Mesendoderm (in vitro differentiated cells): ENCODE results near the gene CREB5.

Experiments used
- DNase-seq: peaks from one replicate; pipeline ENCODE4 v3.0.0; 2013
- H2AK5ac ChIP-seq: 2 replicates; pipeline ENCODE4 v1.6.1; 2013; ENCODE audit warnings: low read length, inconsistent platforms
- H2BK120ac ChIP-seq: 2 replicates; pipeline ENCODE4 v1.6.1; 2013; ENCODE audit warnings: low read depth, mild to moderate bottlenecking, low read length, moderate library complexity, mixed read lengths
- H2BK15ac ChIP-seq: replicated peaks from 2 replicates; pipeline ENCODE4 v1.6.1; 2013; ENCODE audit warnings: low read depth, mild to moderate bottlenecking, moderate library complexity
- H2BK5ac ChIP-seq: 2 replicates; pipeline ENCODE4 v1.6.1; 2013; ENCODE audit warnings: low read length, inconsistent platforms
- H3K18ac ChIP-seq: 2 replicates; pipeline ENCODE4 v1.6.1; 2013; ENCODE audit warnings: mild to moderate bottlenecking, low read length, mixed read lengths
- H3K23ac ChIP-seq: one replicate; pipeline ENCODE4 v1.6.1; 2013; ENCODE audit warnings: low read length
- H3K27ac ChIP-seq: 2 replicates; pipeline ENCODE4 v1.5.1; 2013; ENCODE audit warnings: low read depth, mild to moderate bottlenecking, inconsistent platforms, low read length, moderate library complexity
- H3K27me3 ChIP-seq: 2 replicates; pipeline ENCODE4 v1.6.1; 2013; ENCODE audit warnings: low read length, control low read depth, mild to moderate bottlenecking, inconsistent platforms; ENCODE audit not compliant: insufficient read depth, poor library complexity
- H3K36me3 ChIP-seq: 2 replicates; pipeline ENCODE4 v1.6.1; 2013; ENCODE audit warnings: low read length, inconsistent platforms; ENCODE audit not compliant: control insufficient read depth, insufficient read depth
- H3K4ac ChIP-seq: one replicate; pipeline ENCODE4 v1.6.1; 2013; ENCODE audit warnings: low read depth, mild to moderate bottlenecking, low read length, moderate library complexity
- H3K4me1 ChIP-seq: 2 replicates; pipeline ENCODE4 v1.6.1; 2013; ENCODE audit warnings: low read depth, low read length, inconsistent platforms; ENCODE audit not compliant: control insufficient read depth
- H3K4me2 ChIP-seq: 2 replicates; pipeline ENCODE4 v1.6.1; 2013; ENCODE audit warnings: low read length
- H3K4me3 ChIP-seq: 2 replicates; pipeline ENCODE4 v1.5.1; 2013; ENCODE audit warnings: mild to moderate bottlenecking, low read length
- H3K56ac ChIP-seq: one replicate; pipeline ENCODE4 v1.6.1; 2013; ENCODE audit warnings: low read length
- H3K79me1 ChIP-seq: 2 replicates; pipeline ENCODE4 v1.6.1; 2013; ENCODE audit warnings: low read length, inconsistent platforms
- H3K79me2 ChIP-seq: 2 replicates; pipeline ENCODE4 v1.6.1; 2013; ENCODE audit warnings: mild to moderate bottlenecking, low read length; ENCODE audit not compliant: control insufficient read depth, insufficient read depth
- H3K9ac ChIP-seq: 2 replicates; pipeline ENCODE4 v1.6.1; 2013; ENCODE audit warnings: low read length, inconsistent platforms
- H4K5ac ChIP-seq: one replicate; pipeline ENCODE4 v1.6.1; 2013; ENCODE audit warnings: low read length
- H4K8ac ChIP-seq: one replicate; pipeline ENCODE4 v1.6.1; 2013; ENCODE audit warnings: low read depth, mild to moderate bottlenecking, control low read depth, low read length, moderate library complexity
- WGBS: extraction: QIAGEN DNeasy Blood & Tissue Kit; methylation state at CpG from one replicate; pipeline ENCODE4 v1.1.7; 2013; ENCODE audit warnings: low lambda C conversion rate, missing lambda C conversion rate; ENCODE audit not compliant: insufficient coverage; ENCODE audit errors: extremely low coverage; 5-methylcytosine and 5-hydroxymethylcytosine counted together

The CREB5 gene

GRCh38 chr7:28700096-28700495 lies 287.8 kb downstream of the CREB5 start:
- H3K18ac ChIP-seq = no peak overlapping the region
- H3K9ac ChIP-seq = no peak overlapping the region
- H3K27me3 ChIP-seq = no peaks in the 10 kb centered on the region
- no peak overlapping the region for H3K27ac ChIP-seq
- H3K4me2 ChIP-seq = no peak overlapping the region
- H3K36me3 ChIP-seq = no peaks in the 10 kb centered on the region
- H4K8ac ChIP-seq = no peak overlapping the region
- no peak overlapping the region for H2AK5ac ChIP-seq
- DNase-seq = no peak
- no peaks in the 10 kb centered on the region for H3K79me2 ChIP-seq
- no peak overlapping the region for H3K4ac ChIP-seq
- no peaks in the 10 kb centered on the region for H3K4me1 ChIP-seq
- H3K4me3 ChIP-seq = no peak overlapping the region
- H3K23ac ChIP-seq = no peak overlapping the region
- H2BK15ac ChIP-seq = no peak overlapping the region
- H2BK5ac ChIP-seq = no peak overlapping the region
- H3K79me1 ChIP-seq = no peaks in the 10 kb centered on the region
- H4K5ac ChIP-seq = no peak overlapping the region
- no peak overlapping the region for H3K56ac ChIP-seq
- no peak overlapping the region for H2BK120ac ChIP-seq
- no CpG with 5 or more reads among the region's 7 CpGs for WGBS

DNA sequence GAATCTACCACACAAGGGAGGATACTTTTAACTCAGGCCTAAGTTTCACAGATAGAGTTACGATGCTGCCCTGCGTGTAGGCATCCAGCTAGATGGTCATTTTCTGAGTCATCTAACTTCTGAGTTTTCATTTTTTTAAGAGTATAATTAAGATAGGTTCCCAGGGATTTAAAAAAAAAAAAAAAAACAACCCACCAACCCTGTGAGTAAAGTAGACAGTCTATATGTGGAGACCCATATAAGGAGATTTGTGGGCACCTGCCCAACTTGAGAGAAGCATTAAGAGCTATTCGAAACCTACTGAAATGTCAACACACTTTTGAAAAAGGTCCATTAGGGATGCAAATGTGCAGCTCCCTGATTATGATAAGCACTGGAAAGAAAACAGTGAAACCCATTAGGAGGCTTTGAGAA lies 288.5 kb downstream of the CREB5 start:
- no peak overlapping the region for H3K4ac ChIP-seq

GRCh38 chr7:28701731-28702130 lies 289.4 kb downstream of the CREB5 start:
- WGBS = no CpG with 5 or more reads among the region's 1 CpG
- DNase-seq = no peak
- no peak overlapping the region for H2AK5ac ChIP-seq
- H3K4me1 ChIP-seq = no peaks in the 10 kb centered on the region
- no peak overlapping the region for H4K5ac ChIP-seq
- H3K9ac ChIP-seq = no peak overlapping the region
- no peak overlapping the region for H2BK5ac ChIP-seq
- no peaks in the 10 kb centered on the region for H3K79me2 ChIP-seq
- no peak overlapping the region for H2BK120ac ChIP-seq
- H3K79me1 ChIP-seq = no peaks in the 10 kb centered on the region
- H3K27me3 ChIP-seq = no peaks in the 10 kb centered on the region
- no peak overlapping the region for H3K23ac ChIP-seq
- H3K4ac ChIP-seq = no peak overlapping the region
- H3K56ac ChIP-seq = no peak overlapping the region
- H4K8ac ChIP-seq = no peak overlapping the region
- no peak overlapping the region for H3K4me3 ChIP-seq
- H2BK15ac ChIP-seq = no peak overlapping the region
- no peak overlapping the region for H3K18ac ChIP-seq
- no peak overlapping the region for H3K27ac ChIP-seq
- no peaks in the 10 kb centered on the region for H3K36me3 ChIP-seq
- H3K4me2 ChIP-seq = no peak overlapping the region

More for the DNA sequence above, 288.5 kb downstream of the CREB5 start:
- H2BK120ac ChIP-seq = no peak overlapping the region
- no peak overlapping the region for H3K4me3 ChIP-seq
- H3K23ac ChIP-seq = no peak overlapping the region
- no peak for DNase-seq
- no peaks in the 10 kb centered on the region for H3K27me3 ChIP-seq
- no peak overlapping the region for H3K27ac ChIP-seq
- no peaks in the 10 kb centered on the region for H3K36me3 ChIP-seq
- no peak overlapping the region for H3K18ac ChIP-seq
- no peaks in the 10 kb centered on the region for H3K4me1 ChIP-seq
- no peaks in the 10 kb centered on the region for H3K79me2 ChIP-seq
- H4K8ac ChIP-seq = no peak overlapping the region
- H2BK5ac ChIP-seq = no peak overlapping the region
- H3K79me1 ChIP-seq = no peaks in the 10 kb centered on the region
- H2AK5ac ChIP-seq = no peak overlapping the region
- H2BK15ac ChIP-seq = no peak overlapping the region
- no peak overlapping the region for H4K5ac ChIP-seq
- H3K9ac ChIP-seq = no peak overlapping the region
- no CpG with 5 or more reads among the region's 3 CpGs for WGBS
- H3K4me2 ChIP-seq = no peak overlapping the region
- H3K56ac ChIP-seq = no peak overlapping the region

GRCh38 chr7:28702171-28702570 lies 289.9 kb downstream of the CREB5 start:
- Histone ChIP-seq H3K9ac (no peak overlapping the region), H3K4ac (no peak overlapping the region), H2BK5ac (no peak overlapping the region), H3K23ac (no peak overlapping the region), H3K79me1 (no peaks in the 10 kb centered on the region), H4K8ac (no peak overlapping the region), H3K36me3 (no peaks in the 10 kb centered on the region), H3K79me2 (no peaks in the 10 kb centered on the region), H3K4me2 (no peak overlapping the region), H3K27me3 (no peaks in the 10 kb centered on the region), H2AK5ac (no peak overlapping the region), H3K4me1 (no peaks in the 10 kb centered on the region), H3K56ac (no peak overlapping the region), H2BK15ac (no peak overlapping the region), H3K27ac (no peak overlapping the region), H3K18ac (no peak overlapping the region), H2BK120ac (no peak overlapping the region), H3K4me3 (no peak overlapping the region), H4K5ac (no peak overlapping the region)
- DNase-seq = no peak
- WGBS = no CpG with 5 or more reads among the region's 4 CpGs

DNA sequence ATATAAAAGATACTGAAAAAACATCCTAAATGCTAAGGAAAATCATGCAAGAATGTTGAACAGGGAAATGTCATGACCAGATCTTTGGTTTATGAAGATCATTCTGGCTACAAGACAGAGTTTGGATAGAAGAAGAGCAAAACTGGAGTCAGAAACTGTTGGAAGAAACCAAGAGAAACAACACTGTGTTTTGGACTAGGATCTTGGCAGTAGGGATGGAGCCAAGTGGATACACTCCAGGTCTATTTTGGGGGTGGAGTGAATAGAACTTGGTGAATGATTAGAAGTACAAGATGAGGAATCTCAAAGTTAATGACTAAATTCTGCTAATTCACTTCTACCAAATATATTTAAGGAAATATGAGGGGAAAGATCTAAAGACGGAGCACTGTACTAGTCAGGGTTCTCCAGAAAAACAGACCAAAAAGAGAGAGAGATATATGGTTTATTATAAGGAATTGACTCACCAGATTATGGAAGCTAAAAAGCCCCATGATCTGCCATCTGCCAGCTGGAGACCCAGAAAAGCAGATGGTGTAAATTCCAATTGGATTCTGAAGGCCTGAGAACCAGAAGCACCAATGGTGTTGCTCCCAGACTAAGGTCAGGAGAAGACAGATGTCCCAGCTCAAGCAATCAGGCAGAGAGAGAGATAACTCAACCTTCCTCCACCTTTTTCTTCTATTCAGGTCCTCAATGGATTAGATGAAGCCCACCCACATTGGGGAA lies 290.9 kb downstream of the CREB5 start:
- DNase-seq = no peak
- Histone ChIP-seq H3K4me2 (no peak overlapping the region), H3K4ac (no peak overlapping the region), H2BK120ac (no peak overlapping the region), H3K79me1 (no peaks in the 10 kb centered on the region), H3K27me3 (no peaks in the 10 kb centered on the region), H3K79me2 (no peaks in the 10 kb centered on the region), H3K4me3 (no peak overlapping the region), H3K36me3 (no peaks in the 10 kb centered on the region), H3K23ac (no peak overlapping the region), H4K5ac (no peak overlapping the region), H4K8ac (no peak overlapping the region), H3K4me1 (peaks cover 2% of the 10 kb centered on the region), H3K27ac (no peak overlapping the region), H2AK5ac (no peak overlapping the region), H2BK5ac (no peak overlapping the region), H3K18ac (no peak overlapping the region), H3K56ac (no peak overlapping the region), H3K9ac (no peak overlapping the region), H2BK15ac (no peak overlapping the region)
- WGBS = no CpG with 5 or more reads among the region's 1 CpG

DNA sequence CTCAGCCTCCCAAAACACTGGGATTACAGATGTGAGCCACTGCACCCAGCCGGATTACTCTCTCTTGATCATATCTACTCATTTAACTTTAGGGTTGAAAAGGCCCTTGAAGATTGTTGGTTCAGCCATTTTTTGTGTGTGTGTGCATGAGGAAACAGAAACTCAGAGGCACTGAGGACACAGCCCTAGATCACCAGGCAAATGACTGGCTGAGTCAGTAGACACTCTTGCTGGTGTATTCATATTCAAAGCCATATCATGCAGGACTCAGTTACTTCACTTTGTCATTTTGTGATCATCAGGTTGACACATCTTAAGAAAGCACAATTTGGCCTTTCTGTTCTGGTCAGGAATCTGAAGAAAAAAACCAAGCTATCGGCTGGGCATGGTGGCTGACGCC lies 292.4 kb downstream of the CREB5 start:
- H2AK5ac ChIP-seq = no peak overlapping the region
- no peak overlapping the region for H2BK5ac ChIP-seq
- H3K36me3 ChIP-seq = no peaks in the 10 kb centered on the region
- no peaks in the 10 kb centered on the region for H3K27me3 ChIP-seq
- H3K4me3 ChIP-seq = no peak overlapping the region
- H3K79me2 ChIP-seq = no peaks in the 10 kb centered on the region
- no peak overlapping the region for H3K9ac ChIP-seq
- no peaks in the 10 kb centered on the region for H3K79me1 ChIP-seq
- peaks cover 2% of the 10 kb centered on the region for H3K4me1 ChIP-seq
- no peak overlapping the region for H3K18ac ChIP-seq
- DNase-seq = no peak
- H3K23ac ChIP-seq = no peak overlapping the region
- H3K4me2 ChIP-seq = no peak overlapping the region
- no peak overlapping the region for H3K56ac ChIP-seq
- no CpG with 5 or more reads among the region's 3 CpGs for WGBS
- H3K4ac ChIP-seq = no peak overlapping the region
- H2BK120ac ChIP-seq = no peak overlapping the region
- H4K5ac ChIP-seq = no peak overlapping the region
- no peak overlapping the region for H2BK15ac ChIP-seq
- no peak overlapping the region for H3K27ac ChIP-seq
- H4K8ac ChIP-seq = no peak overlapping the region
